HepG2 (cell line): ENCODE data around the gene FAM114A2. TPM values are rescaled to one million over a fixed set of nuclear protein-coding genes. Genes with fewer than 3 reads are reported as not detected.

ENCODE experiments used
- FLYWCH1 ChIP-seq: sonication (generic); formaldehyde crosslinking; IDR thresholded peaks from 2 replicates; pipeline ENCODE4 v1.8.1; 2023; ENCODE audit warnings: mild to moderate bottlenecking, missing genetic modification reagents
- HNRNPH1 ChIP-seq: fragments of 200-400 bp; formaldehyde crosslinking; optimal IDR thresholded peaks from 2 replicates; pipeline ENCODE3; 2017; ENCODE audit warnings: mild to moderate bottlenecking, low read depth, low read length
- KIAA2018 ChIP-seq: sonication (generic); formaldehyde crosslinking; IDR thresholded peaks from 2 replicates; pipeline ENCODE4 v1.5.0; 2020; ENCODE audit warnings: mild to moderate bottlenecking, missing genetic modification reagents, borderline replicate concordance
- NFAT5 ChIP-seq: sonication (generic); formaldehyde crosslinking; IDR thresholded peaks from 2 replicates; pipeline ENCODE4 v1.4.0; 2020; ENCODE audit warnings: missing genetic modification reagents
- SNAI1 ChIP-seq: sonication (generic); formaldehyde crosslinking; IDR thresholded peaks from 2 replicates; pipeline ENCODE4 v1.5.0; 2020; ENCODE audit warnings: mild to moderate bottlenecking, missing genetic modification reagents, borderline replicate concordance
- STAG1 ChIP-seq: sonication (generic); formaldehyde crosslinking; IDR thresholded peaks from 2 replicates; pipeline ENCODE4 v1.4.0; 2020; ENCODE audit warnings: missing genetic modification reagents
- TCF7L2 ChIP-seq: IDR thresholded peaks from 2 replicates; pipeline ENCODE4 v1.6.1; 2011; ENCODE audit warnings: mild to moderate bottlenecking, low read depth, low read length, moderate library complexity
- U2AF2 ChIP-seq: fragments of 200-400 bp; formaldehyde crosslinking; IDR thresholded peaks from 2 replicates; pipeline ENCODE4 v1.6.1; 2017; ENCODE audit warnings: low read depth, mild to moderate bottlenecking, low read length
- ZNF275 ChIP-seq: sonication (generic); formaldehyde crosslinking; IDR thresholded peaks from 2 replicates; pipeline ENCODE4 v1.8.0; 2022; ENCODE audit warnings: missing genetic modification reagents, mild to moderate bottlenecking, inconsistent platforms, borderline replicate concordance
- ZNF296 ChIP-seq: sonication (generic); formaldehyde crosslinking; conservative IDR thresholded peaks from 2 replicates; pipeline ENCODE4 v1.5.0; 2020; ENCODE audit warnings: mild to moderate bottlenecking, missing genetic modification reagents
- ZNF543 ChIP-seq: sonication (generic); formaldehyde crosslinking; IDR thresholded peaks from 2 replicates; pipeline ENCODE4 v1.4.0; 2020; ENCODE audit warnings: mild to moderate bottlenecking, missing genetic modification reagents
- polyA plus RNA-seq, 8 experiments: library from polyadenylated mRNA; depleted of rRNA in 3 of 8; stranded (reverse) in 7 of 8; unstranded in 1 of 8; fragments of >200 nt; fragmentation: Illumina TruSeq in 4 of 8; extraction: Trizol in 4 of 8; gene quantifications; 2 replicates each; pipeline versions ENCODE4 v1.2.1 to v1.2.3, GENCODE V29; 2011 to 2016; ENCODE audit warnings: low read depth in 4 of 8, missing spikeins in 1 of 8, mixed read lengths in 1 of 8; ENCODE audit not compliant: insufficient read depth in 1 of 8
- total RNA-seq, 5 experiments: library from RNA; depleted of rRNA; stranded (reverse); fragments of >200 nt; fragmentation: Illumina TruSeq; extraction: Trizol; gene quantifications; 2 replicates each; pipeline ENCODE4 v1.2.3, GENCODE V29; 2016; ENCODE audit warnings: low read depth in 1 of 5

FAM114A2 gene
- total and polyA plus RNA-seq, 2 of the 13 experiments (the other 11 are each of a cell fraction or from before 2014, with no cell fraction given) = 6.9 to 11.4 TPM

GRCh38 chr5:154071799-154072413 is 33.2 kb upstream of the FAM114A2 start (continued):
- no peak for TF ChIP-seq ZNF275 (CRISPR knock-in tag)
- no peak for TF ChIP-seq HNRNPH1
- no peak for TF ChIP-seq FLYWCH1
- TF ChIP-seq ZNF543 (CRISPR knock-in tag) = no peak
- TF ChIP-seq STAG1 = no peak
- TF ChIP-seq KIAA2018 (CRISPR knock-in tag) = no peak
- TF ChIP-seq U2AF2 = no peak
- TF ChIP-seq ZNF296 (CRISPR knock-in tag) = no peak
- TF ChIP-seq SNAI1 = no peak
- TF ChIP-seq NFAT5 = no peak
- TF ChIP-seq TCF7L2 = no peak
- TF ChIP-seq, all 625 proteins: peak for 0
